ENCODE data around the gene RSU1.

- TF ChIP-seq CTCF (IDR thresholded peaks at IDR 0.05 in 2 of 3, conservative IDR thresholded peaks at IDR 0.05 in 1 of 3; ENCODE audit: control insufficient read depth in 2 of 3, extremely low read depth in 1 of 3, insufficient read depth in 1 of 3, low read depth in 3 of 3, low read length in 3 of 3) = no peak
- no peak for TF ChIP-seq RB1 (IDR thresholded peaks at IDR 0.05; ENCODE audit: borderline replicate concordance)
- TF ChIP-seq ASH2L (IDR thresholded peaks at IDR 0.05; ENCODE audit: borderline replicate concordance, low read depth) = no peak
- TF ChIP-seq ESRRA (IDR thresholded peaks at IDR 0.05; ENCODE audit: low read length) = no peak
- no peak for TF ChIP-seq CEBPB (IDR thresholded peaks at IDR 0.05; ENCODE audit: borderline replicate concordance in 1 of 2, low read depth in 2 of 2, low read length in 2 of 2)
- TF ChIP-seq CHD2 (IDR thresholded peaks at IDR 0.05; ENCODE audit: borderline replicate concordance, low read depth, low read length) = no peak
- TF ChIP-seq SIN3A (IDR thresholded peaks at IDR 0.05; ENCODE audit: low read depth, low read length) = no peak
- no peak for TF ChIP-seq CBFB (IDR thresholded peaks at IDR 0.05; ENCODE audit: low read depth)
- TF ChIP-seq EP300 (IDR thresholded peaks at IDR 0.05; ENCODE audit: borderline replicate concordance in 1 of 2, control insufficient read depth in 1 of 2, low read depth in 2 of 2, low read length in 2 of 2) = no peak
- TF ChIP-seq EZH2 (IDR thresholded peaks at IDR 0.05; ENCODE audit: borderline replicate concordance, control insufficient read depth, low read depth, low read length) = no peak
Observed at GRCh38 chr10:16599662-16600061, 217.6 kb downstream of the RSU1 start.
